GM21717 (cell line): ENCODE measurements around the gene MIPEP.
"Not testable (repeated sequence)": the region's sequence is repeated elsewhere in the genome, so short reads cannot be mapped to it uniquely, and the experiment has no call there.

Experiments
- ATAC-seq: cut with Tn5 transposase; IDR thresholded peaks from one replicate; pipeline ENCODE4 v1.9.1; 2021; ENCODE audit warnings: mild to moderate bottlenecking, moderate library complexity; ENCODE audit not compliant: unreplicated experiment

The MIPEP gene

DNA sequence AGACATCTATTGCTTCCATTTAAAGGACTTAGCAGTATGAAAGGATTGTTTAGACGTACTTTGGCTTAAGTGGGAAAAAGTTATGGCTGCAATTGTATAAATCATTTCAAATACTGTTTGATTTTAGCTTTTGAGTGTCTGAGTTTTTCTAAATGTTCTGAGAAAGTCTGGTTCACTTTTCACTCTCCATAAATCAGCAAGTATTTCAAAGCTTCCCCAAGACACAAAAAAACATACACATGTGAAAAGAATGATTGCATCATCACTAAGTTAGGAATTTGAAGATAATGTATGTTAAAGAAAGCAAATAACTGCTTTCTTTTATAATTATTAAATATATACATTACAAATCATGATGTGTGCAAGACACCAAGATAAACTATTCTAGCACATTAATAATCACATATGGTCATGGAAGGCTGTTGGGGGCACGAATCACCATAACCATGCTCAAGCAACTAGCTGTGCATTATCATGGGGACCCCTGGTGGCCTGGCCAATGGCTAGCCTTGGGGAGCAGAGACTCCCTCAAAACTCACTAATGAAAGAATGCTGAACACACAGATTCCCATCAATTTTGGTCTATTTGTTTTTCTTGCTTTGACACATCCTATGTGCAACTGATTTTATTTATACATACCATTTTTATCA is 111.1 kb downstream of the MIPEP start:
- ATAC-seq = no peak

DNA sequence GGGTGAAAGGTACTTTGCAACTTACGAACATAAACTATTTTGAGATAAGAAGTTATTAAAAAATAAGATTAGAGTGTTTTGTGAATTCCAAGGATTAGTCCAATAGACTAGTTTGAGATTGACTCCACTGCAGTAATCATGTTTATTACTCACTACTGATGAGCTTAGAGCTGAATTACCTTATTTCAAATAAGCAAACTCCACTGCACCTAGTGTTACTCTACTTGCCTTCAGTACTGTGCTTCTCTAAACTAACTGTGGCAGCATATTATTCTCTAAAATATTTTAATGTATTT is 111.7 kb downstream of the MIPEP start:
- peak; percentile 29 for ATAC-seq

DNA sequence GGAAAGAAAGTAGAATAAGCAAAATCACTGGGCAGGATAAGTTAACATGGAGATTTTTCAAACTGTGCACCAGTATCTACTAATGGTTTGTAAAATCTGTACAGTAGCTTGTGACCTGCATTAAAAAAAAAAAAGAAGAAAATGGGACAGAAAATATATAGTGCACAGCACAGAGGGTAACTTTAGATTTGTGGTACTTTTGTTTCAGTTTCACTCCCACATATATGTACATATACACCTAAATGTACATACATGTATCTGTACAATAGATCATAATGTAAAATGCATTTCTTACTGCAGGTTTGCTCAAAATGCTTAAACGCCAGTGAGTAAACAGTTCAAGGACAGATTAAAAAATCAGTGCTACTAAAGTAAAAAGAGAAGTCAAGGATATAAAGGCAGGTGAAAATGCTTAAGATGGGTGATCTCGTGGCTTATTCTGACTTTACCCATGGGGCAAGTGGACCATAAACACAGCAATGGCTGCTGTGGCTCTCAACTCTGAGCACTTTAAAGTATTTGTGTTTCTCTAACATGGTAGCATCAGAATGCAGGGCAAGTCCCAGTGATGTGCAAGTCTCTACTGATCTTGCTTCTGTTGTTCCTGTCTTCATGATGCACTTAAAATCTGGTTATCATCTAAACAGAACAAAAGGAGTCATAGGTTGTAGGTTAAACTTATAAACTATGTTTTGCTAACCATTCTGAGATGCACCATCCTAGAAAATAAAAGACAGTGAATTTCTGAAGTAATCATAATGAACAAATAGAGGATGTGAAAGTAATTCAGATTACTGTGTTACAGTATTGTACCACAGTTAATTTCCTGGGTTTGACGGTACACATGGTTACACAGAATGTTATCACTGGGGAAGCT is 112.3 kb downstream of the MIPEP start:
- peak; percentile 91 for ATAC-seq

DNA sequence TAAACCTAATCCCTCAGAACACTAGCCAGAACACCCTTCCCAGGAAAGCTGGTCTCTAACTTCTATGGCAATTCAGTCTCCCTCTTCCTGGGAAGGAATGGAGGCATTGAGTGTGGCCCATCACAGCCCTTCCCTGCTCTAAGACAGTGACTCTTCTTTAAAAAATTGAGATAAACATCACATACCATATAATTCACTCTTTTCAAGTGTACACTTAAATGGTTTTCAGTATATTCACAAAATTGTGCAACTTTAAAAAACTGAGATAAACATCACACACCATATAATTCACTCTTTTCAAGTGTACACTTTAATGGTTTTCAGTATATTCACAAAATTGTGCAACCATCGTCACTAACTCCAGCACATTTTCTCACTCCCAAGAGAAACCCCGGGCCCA is 116.5 kb downstream of the MIPEP start:
- ATAC-seq = no peak

DNA sequence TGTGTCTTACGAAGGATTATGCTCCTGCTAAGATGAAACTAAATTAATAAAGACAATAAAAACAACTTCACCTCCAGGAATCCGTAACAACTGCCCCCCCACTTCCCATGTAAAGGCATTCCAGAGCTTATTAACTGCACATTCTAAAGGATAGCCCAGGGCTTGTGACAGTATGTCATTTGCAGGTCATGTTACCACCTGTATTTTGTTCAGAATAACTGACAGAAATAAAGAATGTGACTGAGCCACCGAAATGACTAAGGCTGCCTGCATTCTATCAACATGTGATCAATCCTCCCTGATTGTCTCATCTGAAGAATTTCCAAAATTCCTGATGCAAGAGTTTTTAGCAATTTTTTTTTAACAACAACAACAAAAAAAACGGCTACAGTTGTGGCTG is 117.2 kb downstream of the MIPEP start:
- no peak for ATAC-seq

DNA sequence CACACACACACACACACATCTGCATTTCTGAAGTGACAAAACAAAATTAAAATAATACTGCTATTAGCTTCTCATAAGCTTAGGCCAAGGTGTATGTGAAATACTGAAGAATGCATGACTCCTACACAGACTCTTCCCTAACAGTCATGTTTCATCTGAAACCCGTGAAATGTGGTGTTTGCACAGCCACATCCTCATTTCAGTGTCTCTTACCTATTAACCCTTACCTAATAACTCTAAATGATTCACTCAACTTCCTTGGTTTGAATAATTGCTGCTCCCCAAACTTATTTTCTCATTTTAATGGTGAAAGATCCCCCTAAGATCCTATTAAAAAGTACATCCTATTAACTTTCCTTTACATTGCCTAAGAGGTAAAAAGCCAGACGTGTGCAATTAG is 117.6 kb downstream of the MIPEP start:
- ATAC-seq = peak; percentile 86

DNA sequence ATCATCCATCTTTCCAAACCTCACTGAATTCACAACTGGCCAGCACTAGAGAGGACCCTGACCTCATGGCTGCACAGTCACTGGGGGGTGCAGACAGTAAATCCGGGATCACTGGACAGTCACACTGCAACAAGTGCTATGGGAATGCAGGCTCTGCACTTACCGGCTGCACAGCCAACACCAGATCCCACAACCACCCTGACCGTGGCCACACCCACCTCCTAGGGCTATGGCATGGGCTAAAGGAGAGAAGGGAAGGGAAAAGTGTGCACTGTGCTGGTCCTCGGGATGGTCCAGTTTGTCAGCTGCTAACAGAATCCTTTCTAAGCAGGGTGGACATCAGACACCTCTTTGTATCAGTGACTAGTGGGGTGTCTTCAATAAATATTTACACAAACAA is 118.2 kb downstream of the MIPEP start:
- no peak for ATAC-seq

DNA sequence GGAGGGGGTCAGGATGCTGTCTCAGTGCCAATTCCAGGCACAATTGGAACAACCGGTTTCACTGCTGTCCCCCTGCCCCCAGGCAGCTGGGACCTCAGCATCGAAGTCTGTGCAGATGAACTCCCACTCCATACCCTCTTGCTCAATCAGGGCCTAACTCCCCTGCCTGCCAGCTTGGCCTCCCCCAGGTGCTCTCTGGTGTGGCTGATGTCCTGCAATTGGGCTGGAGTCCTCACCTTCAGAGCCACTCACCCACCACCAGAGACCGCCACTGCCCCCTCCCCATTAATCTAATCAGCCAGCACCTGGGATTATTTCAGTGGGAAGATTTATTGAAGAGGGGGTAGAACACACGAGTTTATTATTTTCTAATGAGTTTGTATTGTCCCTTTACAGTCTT is 118.8 kb downstream of the MIPEP start:
- no peak for ATAC-seq

DNA sequence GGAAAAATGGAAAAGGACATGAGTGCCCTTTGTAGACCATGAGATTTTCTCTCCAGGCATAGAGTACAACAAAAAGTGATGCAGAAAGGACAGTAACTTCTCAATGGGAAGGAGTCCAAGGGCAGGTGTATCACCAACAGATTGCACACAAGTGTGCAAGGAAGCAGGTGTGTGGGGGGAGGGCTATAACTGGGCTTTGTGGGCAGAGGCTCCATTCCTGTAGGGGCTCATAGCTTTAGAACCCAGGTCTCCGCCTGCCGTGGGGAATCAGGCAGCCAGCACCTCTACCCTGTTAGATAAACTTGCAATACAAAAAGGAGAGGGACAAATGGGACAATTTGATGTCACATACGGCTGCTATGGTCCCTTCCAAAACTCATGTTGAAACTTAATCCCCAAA is 119.8 kb downstream of the MIPEP start:
- no peak for ATAC-seq

DNA sequence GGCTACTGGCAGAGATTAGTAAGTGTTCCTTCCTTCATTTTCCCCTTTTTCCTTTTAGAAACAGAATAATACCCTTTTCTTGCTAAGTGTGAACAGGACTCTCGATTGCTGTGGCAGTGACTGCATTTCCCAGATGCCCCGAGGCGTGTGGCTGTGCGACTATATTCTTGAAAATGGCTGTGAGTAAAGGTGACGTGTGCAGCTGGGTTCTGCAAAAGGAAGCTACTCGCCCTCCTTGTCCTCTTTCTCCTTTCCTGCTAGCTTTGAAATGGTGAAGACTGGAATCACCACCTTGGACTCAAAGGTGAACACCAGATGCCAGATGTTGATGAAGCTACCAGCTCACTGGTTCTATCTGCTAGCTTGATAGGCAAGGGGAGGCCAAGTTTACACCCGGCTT is 121.4 kb downstream of the MIPEP start:
- no peak for ATAC-seq

DNA sequence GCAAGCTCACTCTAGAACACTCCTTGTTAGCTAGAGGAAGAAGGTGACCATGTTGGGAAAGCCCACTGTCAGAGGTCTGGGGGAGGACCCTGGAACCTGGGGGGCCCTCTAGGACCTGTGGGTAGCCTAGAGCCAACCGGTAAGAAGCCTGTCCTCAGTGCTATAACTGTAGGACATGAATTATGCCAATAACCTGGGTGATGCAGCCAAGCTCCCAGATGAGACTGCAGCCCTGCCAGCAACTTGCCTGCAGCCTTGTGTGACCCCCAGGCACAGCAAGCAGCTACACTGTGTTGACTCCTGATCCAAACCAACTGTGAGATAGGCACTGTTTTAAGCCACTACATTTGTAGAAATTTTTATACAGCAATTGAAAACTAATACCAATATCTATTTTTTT is 122.3 kb downstream of the MIPEP start:
- ATAC-seq = no peak

DNA sequence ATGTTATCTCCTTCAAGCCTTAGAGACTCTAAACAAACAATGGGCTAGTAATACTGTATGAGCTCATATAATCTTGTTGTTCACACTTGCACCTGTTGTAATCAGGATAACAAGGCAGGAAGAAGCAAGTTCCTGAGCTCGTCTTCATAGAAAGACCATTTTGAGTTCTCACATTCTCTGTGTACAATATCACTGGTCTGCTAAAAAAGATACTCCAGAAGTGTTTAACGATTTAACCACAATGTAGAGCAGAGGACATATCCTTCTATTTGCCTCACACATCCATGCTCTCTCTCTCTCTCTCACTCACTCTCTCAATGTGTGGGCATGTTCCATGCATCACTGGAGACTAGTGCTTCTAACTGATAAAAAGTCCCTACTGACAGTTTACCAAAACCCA is 122.9 kb downstream of the MIPEP start:
- no peak for ATAC-seq

DNA sequence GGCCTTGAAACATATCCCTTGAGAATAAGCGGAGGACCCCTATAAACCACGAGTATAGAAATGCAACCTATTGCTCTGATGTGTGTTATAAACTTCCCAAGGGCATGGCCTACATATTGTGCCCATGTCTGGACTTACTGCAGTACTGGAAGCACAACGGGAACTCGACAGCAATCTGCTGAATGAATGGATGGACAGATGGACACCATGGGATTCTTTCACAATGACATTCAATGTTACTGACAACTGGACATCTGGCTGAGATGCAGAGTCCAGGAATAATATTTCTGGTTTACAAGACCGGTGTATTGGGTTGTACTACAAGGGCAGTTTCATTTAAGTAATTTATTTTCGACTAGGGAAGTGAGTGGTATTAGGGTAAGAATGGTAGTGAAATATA is 123.7 kb downstream of the MIPEP start:
- no peak for ATAC-seq

DNA sequence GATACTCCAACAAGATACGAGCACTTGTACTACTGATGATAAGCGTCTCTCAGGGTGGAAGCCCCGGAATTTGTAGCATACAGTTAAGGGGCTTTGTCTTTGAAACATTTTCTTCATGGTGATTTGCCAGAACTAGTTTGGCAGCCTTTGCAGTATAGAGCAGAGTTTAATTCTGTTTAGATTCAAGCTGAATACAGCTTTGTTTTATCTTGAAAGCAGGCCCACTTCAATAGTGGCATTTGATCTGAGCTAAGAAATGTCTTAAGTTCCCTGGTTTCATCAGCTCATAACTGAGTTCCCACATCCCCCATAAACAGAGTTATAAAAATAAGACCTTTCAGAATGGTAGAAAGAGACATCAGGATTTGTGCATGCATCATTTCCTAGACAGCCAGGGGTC is 125.9 kb downstream of the MIPEP start:
- ATAC-seq = no peak

DNA sequence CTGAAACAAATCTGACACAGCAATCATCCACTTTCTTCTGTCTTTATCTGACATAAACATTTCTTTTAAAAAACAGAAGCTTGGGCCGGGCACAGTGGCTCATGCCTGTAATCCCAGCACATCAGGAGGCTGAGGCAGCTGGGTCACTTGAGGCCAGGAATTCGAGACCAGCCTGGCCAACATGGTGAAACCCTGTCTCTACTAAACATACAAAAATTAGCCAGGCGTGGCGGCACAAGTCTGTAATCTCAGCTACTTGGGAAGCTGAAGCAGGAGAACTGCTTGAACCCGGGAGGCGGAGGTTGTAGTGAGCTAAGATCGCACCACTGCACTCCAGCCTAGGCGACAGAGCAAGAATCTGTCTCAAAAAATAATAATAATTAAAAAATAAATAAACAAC is 127.4 kb downstream of the MIPEP start:
- not testable (repeated sequence) for ATAC-seq

DNA sequence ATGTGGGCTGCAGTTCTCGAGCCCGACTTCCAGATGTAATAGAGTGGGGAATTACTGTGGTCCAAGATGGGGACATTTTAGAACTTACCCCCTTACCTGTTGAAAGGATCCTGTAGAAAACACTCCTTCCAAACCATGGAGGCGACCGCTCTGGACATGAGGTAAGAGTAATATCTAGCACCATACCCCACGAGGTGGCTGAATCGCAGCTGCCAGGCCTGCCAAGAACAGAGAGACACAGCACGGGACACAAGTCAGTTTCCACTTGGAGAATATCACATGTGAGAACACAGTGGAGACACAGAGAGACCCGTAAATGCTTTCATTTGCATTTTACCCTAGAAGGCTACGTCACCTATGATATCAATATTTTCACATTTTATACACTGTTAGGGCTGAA is 129.2 kb downstream of the MIPEP start:
- no peak for ATAC-seq

DNA sequence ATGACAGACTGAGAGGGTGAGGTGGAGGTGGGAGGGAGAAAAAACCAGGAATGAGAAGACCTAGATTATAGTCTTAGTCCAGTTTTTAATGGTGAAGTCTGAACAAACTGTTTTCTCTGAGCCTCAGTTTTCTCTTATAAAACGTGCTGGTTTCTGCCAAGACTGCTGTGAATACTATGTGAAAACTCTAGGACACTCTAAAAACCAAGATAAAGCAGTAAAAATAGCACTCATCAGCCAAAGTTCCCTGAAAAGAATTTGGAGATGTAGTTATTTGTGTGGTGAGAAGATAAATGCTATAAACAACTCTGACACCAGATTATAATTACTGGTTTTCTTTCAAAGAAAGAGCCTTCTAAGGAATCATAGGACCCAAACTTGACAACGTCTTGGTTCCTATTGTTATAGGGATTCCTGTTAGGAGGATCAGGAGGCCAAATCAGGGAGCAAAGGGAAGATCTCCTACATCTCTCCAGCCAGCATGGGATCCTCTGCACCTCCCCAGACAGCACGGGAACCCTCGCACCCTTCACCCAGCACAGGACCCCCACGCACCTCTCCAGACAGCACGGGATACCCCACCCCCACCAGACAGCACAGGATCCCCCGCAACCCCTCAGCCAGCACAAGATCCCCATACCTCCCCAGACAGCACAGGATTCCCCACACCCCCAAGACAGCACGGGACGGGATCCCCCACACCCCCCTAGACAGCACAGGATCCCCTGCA is 130.2 kb downstream of the MIPEP start:
- ATAC-seq = no peak

DNA sequence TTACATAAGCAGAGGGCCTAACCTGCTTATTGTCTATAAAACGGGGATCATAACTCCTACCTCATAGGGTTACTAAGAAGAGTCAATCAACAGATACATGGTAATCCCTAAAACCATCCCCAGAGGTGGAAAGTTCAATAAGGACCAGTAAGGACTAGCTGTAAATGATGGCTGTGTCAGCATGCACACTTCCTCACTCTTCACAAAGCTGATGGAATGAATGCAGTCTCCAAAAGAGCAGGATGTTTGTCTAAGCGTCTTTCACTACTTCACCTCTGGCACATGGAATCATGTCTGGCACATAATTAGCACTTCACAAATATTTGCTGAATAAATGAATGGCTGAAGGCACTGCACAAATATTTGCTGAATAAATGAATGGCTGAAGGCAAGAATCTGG is 134.2 kb downstream of the MIPEP start:
- no peak for ATAC-seq

DNA sequence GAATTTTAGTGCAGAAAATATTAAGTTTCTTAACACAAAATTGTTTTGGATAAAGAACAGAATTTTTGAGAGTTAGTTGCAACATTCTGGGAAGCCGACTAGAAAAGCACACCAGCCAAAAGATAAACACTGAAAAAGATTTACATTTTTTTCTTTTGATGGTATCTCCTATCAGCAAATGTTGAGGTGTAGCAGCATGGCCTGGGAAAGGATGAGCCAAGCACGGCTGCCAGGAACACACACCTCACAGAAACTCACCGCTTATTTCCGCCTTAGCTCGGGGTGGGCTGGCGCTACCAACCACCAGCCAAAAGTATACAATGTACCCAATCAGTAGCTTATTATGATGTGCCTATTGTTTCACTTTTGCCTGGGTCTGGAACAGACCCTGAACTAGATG is 134.7 kb downstream of the MIPEP start:
- no peak for ATAC-seq

DNA sequence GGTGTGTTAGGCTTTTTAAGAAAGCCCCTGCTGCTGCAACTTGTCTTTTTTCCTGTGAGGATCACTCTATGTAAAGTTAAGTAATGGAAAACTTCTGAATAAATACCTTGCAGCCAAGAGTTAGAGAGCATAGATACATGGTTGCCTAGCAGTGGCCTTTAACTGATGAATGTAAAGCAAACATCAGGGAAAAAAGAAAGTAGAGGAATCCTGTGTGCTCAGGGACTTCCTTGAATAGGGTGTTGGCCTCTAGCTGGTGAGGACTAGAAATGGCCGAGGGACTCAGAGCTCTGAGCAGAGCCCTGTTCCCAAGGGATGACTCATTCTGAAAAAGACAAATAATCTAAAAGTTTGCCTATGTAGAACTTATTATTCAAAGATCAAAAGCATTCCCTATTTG is 135.7 kb downstream of the MIPEP start:
- ATAC-seq = no peak

DNA sequence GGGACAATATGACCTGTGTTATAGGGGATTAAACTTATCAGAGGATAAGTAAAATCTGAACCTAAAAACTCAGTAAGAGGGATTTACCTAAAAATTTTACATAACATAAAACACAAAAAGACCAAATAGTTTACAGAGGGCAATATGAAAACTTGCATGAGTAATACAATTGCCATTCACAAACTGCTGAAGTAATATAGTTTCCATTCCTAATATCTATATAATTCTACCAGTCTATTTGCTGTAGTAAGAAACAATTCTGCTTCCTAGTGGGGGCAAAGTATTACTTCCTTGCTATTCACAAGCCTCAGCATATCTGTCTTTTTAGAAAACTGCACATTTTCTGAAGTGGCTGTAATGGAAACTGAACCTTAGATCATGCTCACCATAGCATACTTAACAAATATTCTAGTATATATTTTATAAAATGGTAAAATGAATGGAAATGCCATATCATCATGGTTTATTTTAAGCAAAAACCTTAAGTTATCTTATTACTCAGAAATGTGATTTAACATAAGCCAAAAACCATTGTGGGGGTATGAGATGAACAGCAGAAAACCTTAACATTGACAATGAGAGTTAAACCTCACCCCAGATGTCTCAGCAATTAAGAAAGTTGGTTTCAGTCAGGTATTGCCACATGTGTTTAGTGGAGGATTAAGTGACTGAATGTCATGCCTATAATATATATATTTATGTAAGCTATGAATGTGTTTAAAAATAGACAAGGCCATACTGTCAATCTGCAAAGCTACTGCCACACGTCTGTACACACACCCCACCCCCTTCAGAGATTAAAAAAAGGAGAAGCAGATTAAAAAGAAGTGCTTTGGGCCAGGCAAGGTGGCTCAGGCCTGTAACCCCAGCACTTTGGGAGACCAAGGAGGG is 136.8 kb downstream of the MIPEP start:
- ATAC-seq = peak; percentile 50
